Activated CD4-positive, alpha-beta T cell treated with anti-CD3 and anti-CD28 coated beads for 36 hours (primary cell): ENCODE measurements around the gene TXNIP. TPM values are rescaled to one million over a fixed set of nuclear protein-coding genes. Genes with fewer than 3 reads are reported as not detected.

ENCODE experiments used
- ATAC-seq: fragments of 200-7000 bp; cut with Tn5 transposase; one replicate; pipeline ENCODE4 v1.10.0; 2021; ENCODE audit warnings: mild to moderate bottlenecking, moderate library complexity
- CTCF ChIA-PET: fragments of 350-600 bp; sonication (Branson Sonifier 250); formaldehyde crosslinking; loops from one replicate; lab custom pipeline; 2021; ENCODE audit warnings: antibody characterized with exemption; lab: Charles Lee
- POLR2A ChIA-PET: fragments of 350-600 bp; sonication (Branson Sonifier 250); formaldehyde crosslinking; loops from one replicate; lab custom pipeline; 2021; ENCODE audit warnings: antibody characterized with exemption, inconsistent platforms; lab: Charles Lee
- DNase-seq: peaks from one replicate; pipeline ENCODE4 v3.0.0-alpha.2; 2020
- H3K27ac Mint-ChIP-seq: one replicate; pipeline ENCODE4 v1.8.0; 2021; ENCODE audit warnings: mixed read lengths
- H3K27me3 Mint-ChIP-seq: one replicate; pipeline ENCODE4 v1.8.0; 2021; ENCODE audit warnings: mixed read lengths
- H3K36me3 Mint-ChIP-seq: one replicate; pipeline ENCODE4 v1.8.0; 2021; ENCODE audit warnings: low read depth, mixed read lengths
- H3K4me1 Mint-ChIP-seq: one replicate; pipeline ENCODE4 v1.8.0; 2021; ENCODE audit warnings: mixed read lengths
- H3K4me3 Mint-ChIP-seq: one replicate; pipeline ENCODE4 v1.8.0; 2021; ENCODE audit warnings: mild to moderate bottlenecking, moderate library complexity, mixed read lengths
- H3K9me3 Mint-ChIP-seq: one replicate; pipeline ENCODE4 v1.8.0; 2021; ENCODE audit warnings: low read depth, mixed read lengths
- intact Hi-C, 2 experiments: fragments of 100-400 bp; cut with DNase I in 1 of 2; cut with micrococcal nuclease in 1 of 2; formaldehyde crosslinking; loops; one replicate each; pipeline versions ENCODE4 v1.14.2 to v1.15.1; 2022 to 2024; cut with DNase I, micrococcal nuclease
- total RNA-seq, 2 experiments: library from RNA; stranded (reverse); gene quantifications; one replicate each; pipeline ENCODE4 v1.2.3, GENCODE V29; 2021

TXNIP gene
- total RNA-seq, 2 experiments from 2014 or later: 112 TPM

DNA sequence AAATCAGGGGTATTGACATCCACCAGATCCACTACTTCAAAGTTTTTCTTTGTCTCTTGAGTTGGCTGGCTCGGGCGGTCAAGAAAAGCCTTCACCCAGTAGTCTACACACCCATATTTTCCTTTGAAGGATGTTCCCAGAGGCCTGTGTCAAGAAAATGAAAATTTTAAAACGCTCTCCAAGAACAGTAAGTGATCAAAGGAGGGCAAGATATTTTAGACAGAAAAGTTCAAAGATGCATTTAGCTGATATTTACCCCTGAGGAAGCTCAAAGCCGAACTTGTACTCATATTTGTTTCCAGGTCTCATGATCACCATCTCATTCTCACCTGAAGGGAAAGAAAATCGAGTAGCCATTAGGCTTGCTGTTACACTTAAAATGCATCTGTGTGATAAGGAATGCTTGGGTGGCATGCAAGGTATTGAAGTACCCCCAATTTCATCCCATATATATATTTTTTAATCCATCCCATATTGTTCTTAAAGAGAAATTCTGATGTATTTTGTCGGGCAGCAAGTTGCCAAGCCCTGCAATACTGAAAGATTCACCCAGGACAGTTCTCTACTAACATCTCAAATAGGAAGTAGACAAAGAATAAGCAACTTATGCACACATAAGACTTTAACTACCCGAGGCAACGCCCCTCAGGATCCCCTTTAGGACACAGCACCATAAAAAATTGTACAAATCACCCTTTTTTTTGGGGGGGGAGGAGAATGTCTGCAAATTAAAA is 1.1 kb downstream of the TXNIP start:
- H3K4me1 Mint-ChIP-seq: peaks cover 68% of the 10 kb centered on the region
- peak; percentile 7 for DNase-seq
- ATAC-seq: no peak
- POLR2A ChIA-PET: interaction anchor here (0.7 to 10.4 kb wide), 4 partner anchors 13 to 136 kb away, joined by 3 to 127 read pairs (median 5); partner anchors contain the start of gene LIX1L
- intact Hi-C loops: loop anchor here in 1 of 2 experiments (5.0 kb wide), 1 partner anchor 68 kb away; the partner anchor contains the start of gene RBM8A
- no peaks in the 10 kb centered on the region for H3K27me3 Mint-ChIP-seq
- H3K36me3 Mint-ChIP-seq: peaks cover 46% of the 10 kb centered on the region
- peak overlapping the region; percentile 92 for H3K4me3 Mint-ChIP-seq
- CTCF ChIA-PET: interaction anchor here (4.9 to 13.6 kb wide), 2 partner anchors 11 to 15 kb away, joined by 25 to 161 read pairs; no protein-coding TSS in a partner anchor
- H3K27ac Mint-ChIP-seq: peak overlapping the region; percentile 99
- no peaks in the 10 kb centered on the region for H3K9me3 Mint-ChIP-seq

DNA sequence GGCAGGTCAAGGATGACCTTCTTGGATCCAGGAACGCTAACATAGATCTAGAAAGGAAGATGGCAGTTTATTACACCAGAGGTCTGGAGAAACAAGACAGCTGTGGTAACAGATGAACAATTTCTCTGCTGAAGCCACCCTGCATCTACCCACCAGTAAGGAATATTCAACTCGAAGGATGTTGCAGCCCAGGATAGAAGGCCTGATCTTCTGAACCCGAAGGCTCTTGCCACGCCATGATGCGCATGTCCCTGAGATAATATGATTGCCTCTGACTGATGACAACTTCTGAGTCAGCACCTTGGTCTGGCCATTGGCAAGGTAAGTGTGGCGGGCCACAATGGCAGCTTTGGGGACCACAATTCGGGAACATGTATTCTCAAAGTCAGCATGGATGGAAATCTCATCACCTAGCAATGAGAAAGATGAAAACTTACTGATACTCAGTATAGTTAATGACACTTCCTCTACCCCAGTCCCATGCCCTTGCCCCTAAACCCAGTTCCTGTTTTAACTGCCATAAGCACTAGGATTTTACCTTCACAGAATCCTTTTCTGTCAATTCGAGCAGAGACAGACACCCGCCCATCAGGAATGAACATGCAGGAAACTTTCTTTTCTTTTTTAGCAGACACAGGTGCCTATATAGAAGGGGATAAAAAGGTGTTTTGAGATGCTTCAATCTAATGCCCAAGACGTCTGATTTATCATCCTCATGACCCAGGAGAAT is 1.8 kb downstream of the TXNIP start:
- Mint-ChIP-seq H3K27ac (peak overlapping the region; percentile 99), H3K36me3 (peaks cover 46% of the 10 kb centered on the region), H3K27me3 (no peaks in the 10 kb centered on the region), H3K4me3 (peak overlapping the region; percentile 92), H3K4me1 (peaks cover 62% of the 10 kb centered on the region), H3K9me3 (no peaks in the 10 kb centered on the region)
- ChIA-PET CTCF (interaction anchor here (0.8 to 13.6 kb wide), 4 partner anchors 12 to 41 kb away, joined by 3 to 161 read pairs (median 14); no protein-coding TSS in a partner anchor), POLR2A (interaction anchor here (1.5 to 10.4 kb wide), 2 partner anchors 13 to 31 kb away, joined by 4 to 127 read pairs; partner anchors contain the start of genes ANKRD34A and POLR3GL)
- ATAC-seq (peak; percentile 31), DNase-seq (peak; percentile 74)
- intact Hi-C loops: loop anchor here (1.0 to 5.0 kb wide), 2 partner anchors 9 to 67 kb away; partner anchors contain the start of gene RBM8A (in 1 of the 2)

DNA sequence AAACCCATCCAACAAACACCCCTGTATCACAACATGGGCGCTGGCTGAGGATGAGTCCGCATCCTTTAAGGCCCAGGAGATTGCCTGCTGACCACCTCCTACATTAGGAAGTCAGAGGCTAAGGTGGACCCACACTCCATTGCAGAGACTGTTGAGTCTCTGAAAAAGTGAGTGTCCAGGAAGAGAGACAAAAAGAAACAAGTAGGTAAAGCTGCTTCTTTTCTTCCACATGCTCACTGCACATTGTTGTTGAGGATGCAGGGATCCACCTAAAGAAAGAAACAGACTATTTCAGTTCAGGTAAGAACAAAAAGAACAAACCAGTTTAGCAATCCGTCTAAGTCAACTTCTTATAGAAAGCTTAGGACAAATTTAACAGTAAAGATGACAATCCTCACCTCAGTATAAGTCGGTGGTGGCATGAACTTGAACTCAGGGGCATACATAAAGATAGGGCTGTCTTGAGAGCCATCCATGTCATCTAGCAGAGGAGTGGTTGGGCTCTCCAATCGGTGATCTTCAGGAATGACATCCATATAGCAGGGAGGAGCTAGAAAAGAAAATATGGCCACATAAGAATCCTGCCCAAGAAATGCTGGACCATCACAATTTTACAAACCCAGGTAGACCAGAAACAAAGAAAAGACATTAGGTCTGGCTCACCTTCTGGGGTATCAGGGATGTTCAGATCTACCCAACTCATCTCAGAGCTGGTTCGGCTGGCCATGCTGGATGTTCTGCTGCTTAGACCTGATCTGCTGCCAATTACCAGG is 2.6 kb downstream of the TXNIP start:
- intact Hi-C loops: loop anchor here in 1 of 2 experiments (1.0 kb wide), 1 partner anchor 9 kb away; no protein-coding TSS in a partner anchor
- ATAC-seq (no peak), DNase-seq (peak; percentile 4)
- POLR2A ChIA-PET: interaction anchor here (1.5 to 10.4 kb wide), 2 partner anchors 12 to 30 kb away, joined by 4 to 127 read pairs; partner anchors contain the start of genes ANKRD34A and POLR3GL
- Mint-ChIP-seq H3K4me1 (peaks cover 57% of the 10 kb centered on the region), H3K27ac (peak overlapping the region; percentile 99), H3K36me3 (peaks cover 46% of the 10 kb centered on the region), H3K4me3 (peak overlapping the region; percentile 92), H3K9me3 (no peaks in the 10 kb centered on the region), H3K27me3 (no peaks in the 10 kb centered on the region)
- CTCF ChIA-PET: interaction anchor here (0.8 to 13.6 kb wide), 4 partner anchors 14 to 41 kb away, joined by 3 to 161 read pairs (median 4); no protein-coding TSS in a partner anchor

DNA sequence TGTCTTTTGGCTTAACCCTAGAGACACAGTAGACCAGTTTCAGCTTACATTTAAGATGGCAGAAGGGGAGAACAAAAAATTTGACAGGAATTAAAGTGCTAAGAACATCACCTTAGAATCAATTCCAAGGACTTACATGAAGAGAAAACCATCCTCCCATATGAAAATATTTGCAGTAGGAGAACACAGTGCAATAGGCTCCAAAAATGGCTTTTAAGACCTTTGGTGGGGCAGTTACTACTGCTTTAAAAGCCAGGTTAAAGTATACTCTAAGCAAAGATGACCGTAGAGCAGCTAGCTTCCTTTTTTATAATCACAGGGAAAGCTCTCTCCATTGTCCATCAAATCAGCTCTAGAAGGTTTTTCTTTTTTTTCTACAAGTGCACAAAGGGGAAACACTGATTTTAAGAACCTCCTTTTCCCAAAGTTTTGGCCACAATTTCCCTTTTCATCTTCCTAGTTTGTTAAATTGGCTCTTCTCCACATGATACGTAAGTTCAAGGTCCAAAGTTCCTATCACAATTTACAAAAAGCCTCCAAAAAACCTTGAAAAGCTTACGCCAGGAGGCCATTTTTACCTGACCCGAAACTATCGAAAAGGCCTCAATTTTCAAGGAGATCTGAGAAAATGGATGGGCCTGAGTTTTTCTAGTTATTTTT is 3.3 kb downstream of the TXNIP start:
- ChIA-PET CTCF (interaction anchor here (1.1 to 13.6 kb wide), 4 partner anchors 13 to 44 kb away, joined by 3 to 161 read pairs (median 4); no protein-coding TSS in a partner anchor), POLR2A (interaction anchor here (1.5 to 10.4 kb wide), 3 partner anchors 11 to 29 kb away, joined by 4 to 127 read pairs (median 5); partner anchors contain the start of genes ANKRD34A and POLR3GL)
- Mint-ChIP-seq H3K36me3 (peaks cover 46% of the 10 kb centered on the region), H3K9me3 (peaks cover 2% of the 10 kb centered on the region), H3K4me3 (peak overlapping the region; percentile 92), H3K27me3 (no peaks in the 10 kb centered on the region), H3K4me1 (peaks cover 56% of the 10 kb centered on the region), H3K27ac (peak overlapping the region; percentile 99)
- intact Hi-C loops: no loop called here
- no peak for DNase-seq
- ATAC-seq: no peak

DNA sequence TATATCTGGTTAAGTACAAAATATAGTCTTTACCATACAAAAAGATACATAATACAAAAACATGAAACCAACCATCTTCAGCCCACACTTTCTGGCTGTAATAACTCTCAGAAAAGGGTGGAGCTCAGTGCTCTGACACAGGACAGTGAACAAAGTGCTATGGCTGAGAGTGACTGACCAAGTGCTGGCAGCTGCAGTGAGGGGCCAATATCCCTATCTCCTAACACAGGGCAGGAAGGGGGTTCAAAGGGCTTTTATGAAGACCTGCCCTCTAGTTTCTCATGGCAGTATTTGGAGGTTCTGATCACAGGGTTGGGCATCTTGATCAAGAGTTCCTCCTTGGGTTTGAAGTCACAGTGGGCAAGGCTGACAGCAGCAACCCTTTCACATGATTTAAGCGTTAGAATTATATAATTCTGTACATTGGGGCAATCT is 3.9 kb downstream of the TXNIP start:
- ATAC-seq (no peak), DNase-seq (peak; percentile 17)
- Mint-ChIP-seq H3K4me1 (peaks cover 56% of the 10 kb centered on the region), H3K36me3 (peaks cover 46% of the 10 kb centered on the region), H3K9me3 (peaks cover 2% of the 10 kb centered on the region), H3K27ac (peak overlapping the region; percentile 65), H3K4me3 (peak overlapping the region; percentile 92), H3K27me3 (no peaks in the 10 kb centered on the region)
- CTCF ChIA-PET: interaction anchor here (1.1 to 13.6 kb wide), 3 partner anchors 12 to 44 kb away, joined by 3 to 161 read pairs (median 3); no protein-coding TSS in a partner anchor
- intact Hi-C loops: no loop called here
- POLR2A ChIA-PET: interaction anchor here (1.5 to 10.4 kb wide), 2 partner anchors 11 to 28 kb away, joined by 5 to 127 read pairs; partner anchors contain the start of genes ANKRD34A and POLR3GL

DNA sequence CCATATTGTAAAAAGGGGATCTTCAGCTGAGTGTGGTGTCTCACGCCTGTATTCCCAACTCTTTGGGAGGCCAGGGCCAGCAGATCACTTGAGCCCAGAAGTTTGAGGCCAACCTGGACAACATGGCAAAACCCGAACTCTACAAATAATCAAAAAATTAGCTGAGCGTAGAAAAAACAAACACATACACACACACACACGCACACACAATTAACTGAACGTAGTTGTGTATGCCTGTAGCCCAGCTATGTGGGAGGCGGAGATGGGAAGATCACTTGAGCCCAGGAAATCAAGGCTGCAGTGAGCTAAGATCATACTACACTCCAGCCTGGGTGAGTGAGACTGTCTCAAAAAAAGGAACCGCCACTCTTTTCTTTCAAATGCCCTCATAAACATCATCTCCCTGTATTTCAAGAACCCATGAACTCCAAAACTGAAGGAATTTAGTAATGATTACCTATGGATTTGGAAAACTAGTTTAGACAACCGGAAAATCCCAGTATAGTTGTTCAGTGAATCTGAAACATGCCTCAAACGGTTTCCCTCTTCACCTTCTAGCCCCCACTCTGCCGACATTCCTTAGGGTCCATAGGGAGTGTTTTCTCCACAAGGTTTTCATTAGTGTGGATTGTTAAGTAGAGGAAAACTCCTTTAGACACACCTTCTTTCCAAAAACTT is 4.5 kb downstream of the TXNIP start:
- Mint-ChIP-seq H3K27ac (peak overlapping the region; percentile 69), H3K27me3 (no peaks in the 10 kb centered on the region), H3K4me3 (peak overlapping the region; percentile 92), H3K36me3 (peaks cover 46% of the 10 kb centered on the region), H3K9me3 (peaks cover 2% of the 10 kb centered on the region), H3K4me1 (peaks cover 51% of the 10 kb centered on the region)
- intact Hi-C loops: no loop called here
- ATAC-seq: no peak
- peak; percentile 7 for DNase-seq
- ChIA-PET CTCF (interaction anchor here (1.0 to 13.6 kb wide), 5 partner anchors 10 to 144 kb away, joined by 3 to 161 read pairs (median 5); no protein-coding TSS in a partner anchor), POLR2A (interaction anchor here (0.7 to 10.4 kb wide), 4 partner anchors 10 to 86 kb away, joined by 3 to 127 read pairs (median 7); partner anchors contain the start of genes ANKRD34A and POLR3GL)

DNA sequence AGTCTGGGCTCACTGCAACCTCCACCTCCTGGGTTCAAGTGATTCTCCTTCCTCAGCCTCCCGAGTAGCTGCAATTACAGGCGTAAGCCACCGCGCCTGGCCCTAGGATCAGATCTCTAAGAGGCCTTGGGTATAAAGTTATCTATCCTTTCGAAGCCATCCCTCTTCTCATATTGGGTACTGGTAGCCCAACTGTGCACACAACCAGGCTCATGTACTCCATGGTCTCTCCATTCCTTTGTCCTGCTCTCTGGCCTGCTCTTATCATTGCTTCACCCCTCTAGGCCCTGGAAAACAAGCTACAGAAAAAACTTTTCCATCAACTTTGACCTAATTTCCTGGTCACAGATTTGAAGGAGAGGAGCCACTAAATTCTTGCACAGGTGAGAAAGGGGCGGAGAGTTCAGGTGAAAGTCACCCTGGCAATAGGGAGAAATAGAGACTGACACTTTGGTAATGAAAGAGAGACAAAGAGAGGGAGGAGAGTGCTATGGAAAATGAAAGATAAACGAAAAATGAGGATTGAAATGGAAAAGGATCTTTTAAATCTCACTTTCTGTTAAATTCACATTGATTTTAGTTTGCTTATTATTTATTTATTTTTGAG is 6.0 kb downstream of the TXNIP start:
- no peaks in the 10 kb centered on the region for H3K27me3 Mint-ChIP-seq
- intact Hi-C loops: no loop called here
- DNase-seq: peak; percentile 33
- ATAC-seq: no peak
- peaks cover 2% of the 10 kb centered on the region for H3K9me3 Mint-ChIP-seq
- ChIA-PET POLR2A (interaction anchor here (1.9 to 10.4 kb wide), 3 partner anchors 9 to 61 kb away, joined by 5 to 127 read pairs (median 9); no protein-coding TSS in a partner anchor), CTCF (interaction anchor here (0.5 to 13.6 kb wide), 4 partner anchors 10 to 105 kb away, joined by 3 to 161 read pairs (median 6); partner anchors contain the start of gene ANKRD35)
- peak overlapping the region; percentile 15 for H3K27ac Mint-ChIP-seq
- no peak overlapping the region for H3K4me3 Mint-ChIP-seq
- H3K36me3 Mint-ChIP-seq: peaks cover 37% of the 10 kb centered on the region
- peaks cover 60% of the 10 kb centered on the region for H3K4me1 Mint-ChIP-seq

DNA sequence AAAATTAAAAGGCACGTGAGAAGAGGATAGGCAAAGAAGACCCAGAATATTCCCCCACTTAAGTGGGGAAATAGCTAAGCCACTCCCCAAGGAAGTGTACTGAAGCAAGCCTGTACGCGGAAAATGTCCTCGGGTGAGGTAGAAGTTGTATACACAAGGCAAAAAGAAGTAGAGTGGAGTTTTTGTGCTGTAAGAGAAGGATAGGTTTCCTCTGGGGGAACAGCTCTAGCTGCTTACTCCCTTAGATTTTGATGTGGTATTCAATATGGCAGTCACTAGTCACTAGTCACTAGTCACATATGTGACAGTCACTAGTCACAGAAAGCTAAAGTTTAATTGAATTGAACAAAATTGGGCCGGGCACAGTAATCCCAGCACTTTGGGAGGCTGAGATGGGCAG is 7.6 kb downstream of the TXNIP start:
- ATAC-seq (peak; percentile 27), DNase-seq (no peak)
- no peak overlapping the region for H3K4me3 Mint-ChIP-seq

DNA sequence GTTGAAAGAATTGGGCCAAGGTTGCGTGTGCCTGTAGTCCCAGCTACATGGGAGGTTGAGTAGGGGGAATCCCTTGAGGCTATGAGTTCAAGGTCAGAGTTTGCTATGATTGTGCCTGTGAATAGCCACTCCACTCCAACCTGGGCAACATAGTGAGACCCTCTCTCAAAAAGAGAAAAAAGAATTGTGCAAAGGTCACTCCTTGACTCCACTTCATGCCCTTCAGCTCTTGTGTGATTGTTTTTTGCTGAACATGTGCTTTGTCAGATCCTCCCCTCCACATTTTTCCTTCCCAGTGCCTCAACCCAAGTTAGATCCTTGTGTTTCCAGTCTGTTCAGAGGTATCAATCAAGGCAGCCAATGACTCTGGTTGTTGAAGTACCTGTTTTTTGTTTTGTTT is 8.5 kb downstream of the TXNIP start:
- DNase-seq (no peak), ATAC-seq (no peak)
- CTCF ChIA-PET: interaction anchor here (1.3 to 13.6 kb wide), 4 partner anchors 8 to 49 kb away, joined by 3 to 161 read pairs (median 4); partner anchors contain the start of gene LIX1L
- Mint-ChIP-seq H3K4me1 (peaks cover 56% of the 10 kb centered on the region), H3K27me3 (no peaks in the 10 kb centered on the region), H3K9me3 (peaks cover 2% of the 10 kb centered on the region), H3K36me3 (peaks cover 13% of the 10 kb centered on the region), H3K27ac (peak overlapping the region; percentile 43), H3K4me3 (no peak overlapping the region)
- intact Hi-C loops: no loop called here
- POLR2A ChIA-PET: interaction anchor here (0.5 to 1.7 kb wide), 3 partner anchors 11 to 64 kb away, joined by 3 to 10 read pairs (median 3); no protein-coding TSS in a partner anchor

More for the DNA sequence above, 7.6 kb downstream of the TXNIP start:
- POLR2A ChIA-PET: interaction anchor here (1.0 to 10.4 kb wide), 5 partner anchors 7 to 63 kb away, joined by 3 to 127 read pairs (median 5); partner anchors contain the start of genes ANKRD34A and POLR3GL
- H3K36me3 Mint-ChIP-seq: peaks cover 21% of the 10 kb centered on the region
- peaks cover 2% of the 10 kb centered on the region for H3K9me3 Mint-ChIP-seq
- CTCF ChIA-PET: interaction anchor here (0.6 to 13.6 kb wide), 8 partner anchors 9 to 79 kb away, joined by 3 to 161 read pairs (median 3); partner anchors contain the start of gene ITGA10
- peaks cover 64% of the 10 kb centered on the region for H3K4me1 Mint-ChIP-seq
- intact Hi-C loops: no loop called here
- H3K27ac Mint-ChIP-seq: peak overlapping the region; percentile 88
- no peaks in the 10 kb centered on the region for H3K27me3 Mint-ChIP-seq
